Esophagus muscularis mucosa (tissue), 4 donors: ENCODE measurements around the gene CDC37L1. TPM values are rescaled to one million over a fixed set of nuclear protein-coding genes. Genes with fewer than 3 reads are reported as not detected.
A peak's percentile ranks its signal among the peaks of the same experiment; 100 is the strongest.
"Not testable (repeated sequence)": the region's sequence is repeated elsewhere in the genome, so short reads cannot be mapped to it uniquely, and the experiment has no call there.

Experiments
- DNase-seq: peaks from one replicate; pipeline ENCODE4 v3.0.0-alpha.2; 2017; ENCODE audit errors: extremely low spot score
- H3K27ac ChIP-seq, 4 donors: fragments of 200-600 bp; sonication (generic); replicated peaks in 1 of 4; 1 replicate in 3 of 4; 2 replicates in 1 of 4; pipeline ENCODE4 v1.5.1; 2016 to 2019; ENCODE audit warnings: mild to moderate bottlenecking in 1 of 4
- H3K27me3 ChIP-seq, 4 donors: fragments of 200-600 bp; sonication (generic); one replicate each; pipeline versions ENCODE4 v1.5.1 to v1.6.0; 2016 to 2019
- H3K36me3 ChIP-seq, 4 donors: fragments of 200-600 bp; sonication (generic); one replicate each; pipeline ENCODE4 v1.5.1; 2016 to 2019
- H3K4me1 ChIP-seq, 4 donors: fragments of 200-600 bp; sonication (generic); one replicate each; pipeline ENCODE4 v1.5.1; 2016 to 2019
- H3K4me3 ChIP-seq, 4 donors: fragments of 200-600 bp; sonication (generic); 1 replicate in 2 of 4; 2 replicates in 2 of 4; pipeline ENCODE4 v1.5.1; 2016 to 2019; ENCODE audit warnings: mild to moderate bottlenecking in 4 of 4, moderate library complexity in 1 of 4
- H3K9me3 ChIP-seq, 4 donors: fragments of 200-600 bp; sonication (generic); 1 replicate in 3 of 4; 2 replicates in 1 of 4; pipeline ENCODE4 v1.5.1; 2016 to 2019
- EP300 ChIP-seq: sonication (generic); formaldehyde crosslinking; IDR thresholded peaks from one replicate; pipeline ENCODE4 v1.6.1; 2017; ENCODE audit warnings: antibody characterized with exemption
- POLR2A ChIP-seq: fragments of 450-650 bp; IDR thresholded peaks from one replicate; pipeline ENCODE4 v1.6.1; 2017; ENCODE audit warnings: antibody characterized with exemption, moderate library complexity, mild to moderate bottlenecking, low read depth
- POLR2AphosphoS5 ChIP-seq, 2 donors: sonication (generic); formaldehyde crosslinking; IDR thresholded peaks; one replicate each; pipeline ENCODE4 v1.6.1; 2017; ENCODE audit warnings: antibody characterized with exemption in 2 of 2
- WGBS: methylation state at CpG from one replicate; pipeline ENCODE4 v1.1.5; 2018; 5-methylcytosine and 5-hydroxymethylcytosine counted together
- intact Hi-C: fragments of 100-400 bp; cut with DNase I; formaldehyde crosslinking; loops from one replicate; pipeline ENCODE4 v1.15.1; 2023
- total RNA-seq, 4 donors: library from RNA; depleted of rRNA; stranded (reverse); fragments of >200 nt; gene quantifications; one replicate each; pipeline versions ENCODE4 v1.1.0 to v1.2.1, GENCODE V29; 2016
- TF ChIP-seq, protein P1 (sequence below), 3 experiments: fragments of 200-600 bp in 2 of 3; fragments of 450-650 bp in 1 of 3; sonication (generic) in 2 of 3; IDR thresholded peaks; one replicate each; pipeline ENCODE4 v1.5.1; 2017 to 2019; ENCODE audit warnings: antibody characterized with exemption in 3 of 3, mild to moderate bottlenecking in 2 of 3, moderate library complexity in 1 of 3

Gene CDC37L1
- total RNA-seq, 4 donors from 2014 or later = 78.3 to 115 (median 86.4) TPM

- Histone ChIP-seq H3K4me3 (no peak overlapping the region), H3K27me3 (no peaks in the 10 kb centered on the region), H3K9me3 (no peaks in the 10 kb centered on the region), H3K27ac (no peak overlapping the region), H3K4me1 (peaks cover 0 to 7% (median 6%) of the 10 kb centered on the region in 4 donors), H3K36me3 (no peaks in the 10 kb centered on the region)
- DNase-seq = no peak
- TF ChIP-seq EP300 = no peak
- TF ChIP-seq, protein P1, sequence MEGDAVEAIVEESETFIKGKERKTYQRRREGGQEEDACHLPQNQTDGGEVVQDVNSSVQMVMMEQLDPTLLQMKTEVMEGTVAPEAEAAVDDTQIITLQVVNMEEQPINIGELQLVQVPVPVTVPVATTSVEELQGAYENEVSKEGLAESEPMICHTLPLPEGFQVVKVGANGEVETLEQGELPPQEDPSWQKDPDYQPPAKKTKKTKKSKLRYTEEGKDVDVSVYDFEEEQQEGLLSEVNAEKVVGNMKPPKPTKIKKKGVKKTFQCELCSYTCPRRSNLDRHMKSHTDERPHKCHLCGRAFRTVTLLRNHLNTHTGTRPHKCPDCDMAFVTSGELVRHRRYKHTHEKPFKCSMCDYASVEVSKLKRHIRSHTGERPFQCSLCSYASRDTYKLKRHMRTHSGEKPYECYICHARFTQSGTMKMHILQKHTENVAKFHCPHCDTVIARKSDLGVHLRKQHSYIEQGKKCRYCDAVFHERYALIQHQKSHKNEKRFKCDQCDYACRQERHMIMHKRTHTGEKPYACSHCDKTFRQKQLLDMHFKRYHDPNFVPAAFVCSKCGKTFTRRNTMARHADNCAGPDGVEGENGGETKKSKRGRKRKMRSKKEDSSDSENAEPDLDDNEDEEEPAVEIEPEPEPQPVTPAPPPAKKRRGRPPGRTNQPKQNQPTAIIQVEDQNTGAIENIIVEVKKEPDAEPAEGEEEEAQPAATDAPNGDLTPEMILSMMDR (IDR thresholded peaks at IDR 0.05) = peak; percentile 56 to 62 (median 61)
- no peak for TF ChIP-seq POLR2AphosphoS5 (IDR thresholded peaks at IDR 0.05)
- WGBS = 49% methylated on average over 2 of the region's 2 CpGs
- intact Hi-C loops = loop anchor here (2.0 kb wide), 1 partner anchor 257 kb away; no protein-coding TSS in a partner anchor
These were observed 39.3 kb upstream of the CDC37L1 start for GRCh38 chr9:4640027-4640426.

DNA sequence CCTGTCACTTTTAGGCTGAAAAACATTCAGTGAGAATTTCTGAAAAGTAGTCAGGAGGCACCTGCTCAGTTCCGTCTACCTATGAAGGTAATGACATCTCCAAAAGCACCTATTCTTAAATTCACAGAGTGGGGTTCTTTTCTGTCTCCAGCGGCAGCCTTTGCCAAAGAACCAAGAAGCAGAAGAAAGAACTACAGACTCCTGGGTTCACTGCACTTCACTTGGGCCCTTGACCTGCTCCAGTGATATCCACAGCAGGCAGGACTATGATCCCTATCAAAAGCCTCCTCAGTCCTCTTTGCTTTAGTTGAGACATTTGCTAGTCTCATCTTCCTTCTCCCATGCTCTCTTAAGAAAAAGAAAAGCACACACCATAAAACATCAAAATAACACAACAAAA lies 37.0 kb upstream of the CDC37L1 start:
- Histone ChIP-seq H3K4me3 (no peak overlapping the region), H3K27me3 (no peaks in the 10 kb centered on the region), H3K27ac (no peak overlapping the region), H3K36me3 (no peaks in the 10 kb centered on the region), H3K9me3 (no peaks in the 10 kb centered on the region), H3K4me1 (peaks cover 0 to 7% (median 6%) of the 10 kb centered on the region in 4 donors)
- intact Hi-C loops = no loop called here
- DNase-seq = no peak
- no peak for TF ChIP-seq POLR2AphosphoS5 (IDR thresholded peaks at IDR 0.05)
- TF ChIP-seq POLR2A = no peak
- no peak for TF ChIP-seq EP300
- TF ChIP-seq, protein P1 (IDR thresholded peaks at IDR 0.05) = no peak
- WGBS = 92% methylated on average over 2 of the region's 2 CpGs

DNA sequence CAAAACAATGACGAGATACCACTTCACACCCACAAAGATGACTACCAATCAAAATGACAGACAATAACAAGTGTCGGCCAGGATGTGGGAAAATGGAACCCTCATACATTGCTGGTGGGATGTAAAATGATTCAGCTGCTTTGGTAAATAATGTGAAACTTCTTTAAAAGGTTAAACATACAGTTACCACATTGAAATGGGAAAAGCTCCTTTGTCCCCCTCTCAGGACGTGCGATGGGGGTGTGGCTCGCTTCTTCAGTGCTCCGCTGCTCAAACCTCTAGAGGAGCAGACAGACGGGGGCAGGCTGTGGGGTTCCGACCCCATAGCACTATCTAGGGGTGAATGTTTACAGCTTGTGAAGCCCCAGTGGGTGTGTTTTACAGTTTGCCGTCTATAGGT lies 25.3 kb upstream of the CDC37L1 start:
- H3K36me3 ChIP-seq = no peaks in the 10 kb centered on the region
- H3K4me1 ChIP-seq = no peaks in the 10 kb centered on the region
- TF ChIP-seq POLR2A = no peak
- no peak for TF ChIP-seq POLR2AphosphoS5 (IDR thresholded peaks at IDR 0.05)
- TF ChIP-seq, protein P1 (IDR thresholded peaks at IDR 0.05) = no peak
- TF ChIP-seq EP300 = no peak
- no peaks in the 10 kb centered on the region for H3K9me3 ChIP-seq
- WGBS = 82% methylated on average over 9 of the region's 9 CpGs
- no peak overlapping the region for H3K4me3 ChIP-seq
- H3K27me3 ChIP-seq = no peaks in the 10 kb centered on the region
- DNase-seq = no peak
- H3K27ac ChIP-seq = no peak overlapping the region
- intact Hi-C loops = no loop called here

GRCh38 chr9:4654538-4654937 lies 24.8 kb upstream of the CDC37L1 start:
- H3K27me3 ChIP-seq = no peaks in the 10 kb centered on the region
- H3K4me3 ChIP-seq = no peak overlapping the region
- no peaks in the 10 kb centered on the region for H3K9me3 ChIP-seq
- intact Hi-C loops = no loop called here
- H3K27ac ChIP-seq = no peak overlapping the region
- DNase-seq = no peak
- H3K4me1 ChIP-seq = no peaks in the 10 kb centered on the region
- WGBS = 77% methylated on average over 8 of the region's 10 CpGs
- TF ChIP-seq POLR2AphosphoS5 (IDR thresholded peaks at IDR 0.05) = no peak
- no peak for TF ChIP-seq EP300
- TF ChIP-seq POLR2A = no peak
- TF ChIP-seq, protein P1 (IDR thresholded peaks at IDR 0.05) = no peak
- no peaks in the 10 kb centered on the region for H3K36me3 ChIP-seq

DNA sequence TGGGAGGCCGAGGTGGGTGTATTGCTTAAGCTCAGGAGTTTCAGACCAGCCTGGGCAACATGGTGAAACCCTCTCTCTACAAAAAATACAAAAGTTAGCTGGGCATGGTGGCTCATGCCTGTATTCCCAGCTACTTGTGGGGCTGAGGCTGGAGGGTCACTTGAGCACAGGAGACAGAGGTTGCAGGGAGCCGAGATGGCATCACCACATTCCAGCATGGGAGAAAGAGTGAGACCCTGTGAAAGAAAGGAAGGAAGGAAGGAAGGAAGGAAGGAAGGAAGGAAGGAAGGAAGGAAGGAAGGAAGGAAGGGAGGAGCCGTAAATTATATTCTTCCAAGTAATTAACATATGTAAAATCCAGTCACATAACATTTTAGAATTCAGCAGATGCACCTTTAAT lies 23.2 kb upstream of the CDC37L1 start:
- H3K36me3 ChIP-seq, DNase-seq, intact Hi-C loops, H3K27ac ChIP-seq, H3K9me3 ChIP-seq, H3K4me3 ChIP-seq, H3K27me3 ChIP-seq, H3K4me1 ChIP-seq: not testable (repeated sequence)
- 94% methylated on average over 3 of the region's 3 CpGs for WGBS
